Natural killer cell (primary cell): ENCODE data around the gene DLG5. TPM values are rescaled to one million over a fixed set of nuclear protein-coding genes. Genes with fewer than 3 reads are reported as not detected.
A peak's percentile ranks its signal among the peaks of the same experiment; 100 is the strongest.

Experiments used
- ATAC-seq, 3 donors: fragments of 150-1000 bp in 2 of 3; fragments of 200-7000 bp in 1 of 3; cut with Tn5 transposase; 1 replicate in 1 of 3; 2 replicates in 2 of 3; pipeline ENCODE4 v1.10.0; 2021; ENCODE audit warnings: mild to moderate bottlenecking in 2 of 3, moderate library complexity in 2 of 3
- DNase-seq, 2 donors: peaks; one replicate each; pipeline versions ENCODE4 v3.0.0 to v3.0.0-alpha.2; 2013 to 2021; ENCODE audit warnings: mixed read lengths in 1 of 2
- H3K27ac ChIP-seq: one replicate; pipeline ENCODE4 v1.5.1; 2013; ENCODE audit warnings: mild to moderate bottlenecking, low read length
- H3K27me3 ChIP-seq: one replicate; pipeline ENCODE4 v1.6.1; 2013; ENCODE audit warnings: low read length; ENCODE audit not compliant: control insufficient read depth, insufficient read depth
- H3K36me3 ChIP-seq: one replicate; pipeline ENCODE4 v1.6.1; 2013; ENCODE audit warnings: low read length; ENCODE audit not compliant: control insufficient read depth, insufficient read depth
- H3K4me1 ChIP-seq: one replicate; pipeline ENCODE4 v1.6.1; 2013; ENCODE audit warnings: low read length; ENCODE audit not compliant: control insufficient read depth, insufficient read depth
- H3K4me3 ChIP-seq: one replicate; pipeline ENCODE4 v1.5.1; 2013; ENCODE audit warnings: low read length
- H3K9me3 ChIP-seq: one replicate; pipeline ENCODE4 v1.6.1; 2013; ENCODE audit warnings: low read length; ENCODE audit not compliant: control insufficient read depth, insufficient read depth
- H3K27ac Mint-ChIP-seq, 2 donors: one replicate each; pipeline ENCODE4 v1.8.0; 2022; ENCODE audit warnings: mild to moderate bottlenecking in 2 of 2, mixed read lengths in 2 of 2, moderate library complexity in 1 of 2
- H3K27me3 Mint-ChIP-seq, 2 donors: one replicate each; pipeline ENCODE4 v1.8.0; 2022; ENCODE audit warnings: low read depth in 2 of 2, mixed read lengths in 2 of 2
- H3K36me3 Mint-ChIP-seq: one replicate; pipeline ENCODE4 v1.8.0; 2022; ENCODE audit warnings: mixed read lengths
- H3K4me1 Mint-ChIP-seq, 2 donors: one replicate each; pipeline ENCODE4 v1.8.0; 2022; ENCODE audit warnings: mixed read lengths in 2 of 2
- H3K4me3 Mint-ChIP-seq: one replicate; pipeline ENCODE4 v1.8.0; 2022; ENCODE audit warnings: mild to moderate bottlenecking, moderate library complexity, mixed read lengths
- H3K9me3 Mint-ChIP-seq, 2 donors: one replicate each; pipeline ENCODE4 v1.8.0; 2022; ENCODE audit warnings: mixed read lengths in 2 of 2
- CTCF ChIP-seq: fragments of 200-600 bp; IDR thresholded peaks from one replicate; pipeline ENCODE4 v1.8.0; 2022; ENCODE audit warnings: antibody characterized with exemption
- WGBS: methylation state at CpG from one replicate; pipeline ENCODE4 v1.1.7; 2013; ENCODE audit warnings: missing lambda C conversion rate; ENCODE audit not compliant: insufficient coverage; 5-methylcytosine and 5-hydroxymethylcytosine counted together
- intact Hi-C: fragments of 100-400 bp; cut with micrococcal nuclease; formaldehyde crosslinking; loops from one replicate; pipeline ENCODE4 v1.14.2; 2022
- total RNA-seq, 4 donors: library from RNA; stranded (reverse); fragments of 120-200 nt in 1 of 4; gene quantifications; one replicate each; pipeline versions ENCODE4 v1.2.3 to v1.2.4, GENCODE V29; 2013 to 2022

The DLG5 gene
- total RNA-seq, 3 donors from 2014 or later (not counting 1 experiment from before 2014, with no cell fraction given): 52.8 to 75.0 (median 52.9) TPM

- Histone ChIP-seq H3K27me3 (no peaks in the 10 kb centered on the region), H3K4me3 (peak overlapping the region; percentile 15), H3K27ac (peak overlapping the region; percentile 85), H3K4me1 (peaks cover 72% of the 10 kb centered on the region), H3K9me3 (no peaks in the 10 kb centered on the region), H3K36me3 (peaks cover under 1% of the 10 kb centered on the region)
- no peaks in the 10 kb centered on the region for H3K9me3 Mint-ChIP-seq
- WGBS: 9% methylated on average over 15 of the region's 15 CpGs
- no peak for TF ChIP-seq CTCF
- H3K4me1 Mint-ChIP-seq: peaks cover 70 to 78% of the 10 kb centered on the region in 2 donors
- ATAC-seq: peak; percentile 46 to 54 (median 52)
- H3K27me3 Mint-ChIP-seq: no peaks in the 10 kb centered on the region
- intact Hi-C loops: no loop called here
- peak; percentile 58 to 72 for DNase-seq
- peak overlapping the region; percentile 92 to 96 for H3K27ac Mint-ChIP-seq
- peak overlapping the region; percentile 78 for H3K4me3 Mint-ChIP-seq
- H3K36me3 Mint-ChIP-seq: no peaks in the 10 kb centered on the region
Observed at GRCh38 chr10:77873536-77874380, 52.8 kb downstream of the DLG5 start.

GRCh38 chr10:77872947-77873535 lies 53.5 kb downstream of the DLG5 start:
- H3K9me3 ChIP-seq: no peaks in the 10 kb centered on the region
- H3K4me3 ChIP-seq: peak overlapping the region; percentile 15
- Mint-ChIP-seq H3K4me3 (peak overlapping the region; percentile 78), H3K9me3 (no peaks in the 10 kb centered on the region), H3K27ac (peak overlapping the region; percentile 92 to 96), H3K4me1 (peaks cover 68 to 76% of the 10 kb centered on the region in 2 donors), H3K27me3 (no peaks in the 10 kb centered on the region), H3K36me3 (no peaks in the 10 kb centered on the region)
- DNase-seq (no peak), ATAC-seq (no peak)
- intact Hi-C loops: no loop called here
- WGBS: 81% methylated on average over 7 of the region's 7 CpGs
- peaks cover 71% of the 10 kb centered on the region for H3K4me1 ChIP-seq
- TF ChIP-seq CTCF: no peak
- H3K36me3 ChIP-seq: peaks cover 4% of the 10 kb centered on the region
- no peaks in the 10 kb centered on the region for H3K27me3 ChIP-seq
- peak overlapping the region; percentile 85 for H3K27ac ChIP-seq

DNA sequence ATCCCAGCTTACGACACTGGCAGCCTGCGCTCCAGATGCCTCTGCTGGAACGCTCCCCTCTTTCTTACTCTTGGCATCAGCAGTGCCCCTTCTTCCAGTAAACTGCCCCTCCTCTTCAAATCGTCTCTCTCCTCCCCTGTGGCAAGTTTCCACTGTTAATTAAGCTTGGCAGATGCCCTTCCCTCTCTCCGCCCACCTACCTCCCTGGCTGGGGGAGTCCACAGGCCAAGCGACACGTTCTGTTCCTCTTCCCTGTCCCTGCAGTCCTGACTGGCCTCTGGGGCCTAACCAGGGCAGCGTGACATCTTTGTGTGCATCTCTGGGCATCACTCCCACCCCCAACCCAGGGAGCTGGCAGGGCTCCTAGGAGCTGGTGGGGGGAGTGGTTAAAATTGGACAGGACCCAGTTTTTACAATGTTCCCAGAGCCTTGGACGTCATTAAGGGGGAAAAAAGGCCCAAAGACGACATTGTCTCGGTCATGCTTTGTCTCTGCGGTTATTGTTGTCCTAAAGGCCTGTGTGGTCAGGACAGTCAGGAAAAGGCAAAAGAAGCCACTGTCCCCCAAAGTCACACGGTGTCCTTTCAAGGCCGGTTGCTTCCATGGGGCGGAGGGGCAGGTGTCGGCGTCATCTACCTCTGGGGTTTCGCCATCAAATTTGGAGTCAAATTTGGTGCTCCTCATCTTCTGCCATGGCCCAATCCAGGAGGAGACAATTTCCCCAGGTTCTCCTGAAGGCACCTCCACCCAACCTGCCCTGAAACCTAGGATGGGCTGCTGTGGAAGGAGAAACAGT lies 54.2 kb downstream of the DLG5 start:
- H3K36me3 Mint-ChIP-seq: no peaks in the 10 kb centered on the region
- Histone ChIP-seq H3K36me3 (peaks cover 8% of the 10 kb centered on the region), H3K9me3 (no peaks in the 10 kb centered on the region), H3K4me1 (peaks cover 70% of the 10 kb centered on the region), H3K4me3 (no peak overlapping the region), H3K27me3 (no peaks in the 10 kb centered on the region), H3K27ac (no peak overlapping the region)
- 92% methylated on average over 17 of the region's 18 CpGs for WGBS
- peak overlapping the region; percentile 92 to 96 for H3K27ac Mint-ChIP-seq
- TF ChIP-seq CTCF: no peak
- no peak for DNase-seq
- H3K9me3 Mint-ChIP-seq: no peaks in the 10 kb centered on the region
- intact Hi-C loops: no loop called here
- H3K4me3 Mint-ChIP-seq: peak overlapping the region; percentile 78
- no peaks in the 10 kb centered on the region for H3K27me3 Mint-ChIP-seq
- H3K4me1 Mint-ChIP-seq: peaks cover 71 to 76% of the 10 kb centered on the region in 2 donors
- ATAC-seq: no peak
